Measurements from ENCODE around the gene PRR3. TPM values are rescaled to one million over a fixed set of nuclear protein-coding genes. Genes with fewer than 3 reads are reported as not detected.

PRR3 gene
- total and polyA plus RNA-seq, 2 experiments from 2014 or later: 10.9 to 15.2 TPM

DNA sequence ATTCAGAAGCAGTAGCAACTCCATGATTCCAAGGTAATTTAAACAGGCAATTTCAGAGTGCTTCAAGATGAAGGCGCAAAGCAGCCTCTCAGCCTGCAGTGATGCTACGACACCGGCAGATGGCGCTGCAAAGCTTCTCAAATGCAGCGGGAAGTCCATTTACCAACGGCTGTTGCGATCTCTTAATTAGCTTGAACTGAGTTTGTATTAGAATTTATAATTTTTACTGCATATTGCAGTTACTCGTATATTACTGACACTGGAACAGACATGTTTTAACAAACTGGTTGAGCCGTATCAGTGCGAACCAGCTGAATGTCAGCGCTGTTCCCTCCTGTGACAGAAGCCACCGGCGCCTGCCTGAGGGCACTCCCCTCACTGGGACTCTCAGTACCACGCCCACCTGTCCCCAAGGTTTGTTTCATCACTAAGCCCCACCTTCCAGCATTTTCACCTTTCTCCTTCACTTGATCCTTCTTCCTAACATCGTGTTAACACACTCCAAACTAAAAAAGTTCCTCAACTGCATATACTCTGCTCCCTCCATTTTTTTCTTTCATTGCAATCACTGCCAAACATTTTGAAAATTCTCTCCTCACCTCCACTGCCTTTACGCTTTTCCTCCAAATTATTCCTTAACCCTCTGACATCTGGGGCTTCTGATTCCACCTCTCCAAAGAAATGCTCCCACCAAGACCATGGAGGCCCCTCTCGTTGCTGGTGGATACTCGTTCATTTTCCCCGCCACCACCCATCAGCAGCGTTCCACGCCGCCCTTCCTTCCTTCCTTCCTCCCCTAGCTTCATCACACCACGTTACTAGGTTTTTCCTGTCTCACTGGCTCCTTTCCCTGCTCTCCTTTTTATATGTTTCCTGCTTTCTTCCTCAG, 15.3 kb upstream of the PRR3 start:
- Mint-ChIP-seq H3K27me3 (ENCODE audit: insufficient read depth, low read depth, poor library complexity) (peaks cover 12% of the 10 kb centered on the region), H3K9me3 (no peaks in the 10 kb centered on the region), H3K4me1 (peaks cover 9% of the 10 kb centered on the region), H3K36me3 (ENCODE audit: low read depth) (0 out of 3 replicates have a peak, but pooled peaks cover 5% of the 10 kb centered on the region), H3K27ac (no peak overlapping the region), H3K4me3 (peak overlapping the region; percentile 61)
- TF ChIP-seq, protein P1, sequence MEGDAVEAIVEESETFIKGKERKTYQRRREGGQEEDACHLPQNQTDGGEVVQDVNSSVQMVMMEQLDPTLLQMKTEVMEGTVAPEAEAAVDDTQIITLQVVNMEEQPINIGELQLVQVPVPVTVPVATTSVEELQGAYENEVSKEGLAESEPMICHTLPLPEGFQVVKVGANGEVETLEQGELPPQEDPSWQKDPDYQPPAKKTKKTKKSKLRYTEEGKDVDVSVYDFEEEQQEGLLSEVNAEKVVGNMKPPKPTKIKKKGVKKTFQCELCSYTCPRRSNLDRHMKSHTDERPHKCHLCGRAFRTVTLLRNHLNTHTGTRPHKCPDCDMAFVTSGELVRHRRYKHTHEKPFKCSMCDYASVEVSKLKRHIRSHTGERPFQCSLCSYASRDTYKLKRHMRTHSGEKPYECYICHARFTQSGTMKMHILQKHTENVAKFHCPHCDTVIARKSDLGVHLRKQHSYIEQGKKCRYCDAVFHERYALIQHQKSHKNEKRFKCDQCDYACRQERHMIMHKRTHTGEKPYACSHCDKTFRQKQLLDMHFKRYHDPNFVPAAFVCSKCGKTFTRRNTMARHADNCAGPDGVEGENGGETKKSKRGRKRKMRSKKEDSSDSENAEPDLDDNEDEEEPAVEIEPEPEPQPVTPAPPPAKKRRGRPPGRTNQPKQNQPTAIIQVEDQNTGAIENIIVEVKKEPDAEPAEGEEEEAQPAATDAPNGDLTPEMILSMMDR (conservative IDR thresholded peaks at IDR 0.05; ENCODE audit: low read depth in 2 of 2): peak; percentile 92 to 99
- no peak for TF ChIP-seq JUNB (IDR thresholded peaks at IDR 0.05; ENCODE audit: unreplicated experiment)
- TF ChIP-seq ZNF331 (CRISPR knock-in tag; IDR thresholded peaks at IDR 0.05; ENCODE audit: low read depth): no peak
- Histone ChIP-seq H3K36me3 (ENCODE audit: insufficient read depth) (no peaks in the 10 kb centered on the region), H3K27ac (ENCODE audit: low read depth) (no peak overlapping the region), H3K79me2 (replicated peaks; ENCODE audit: insufficient read depth) (no peaks in the 10 kb centered on the region), H3K27me3 (ENCODE audit: insufficient read depth) (no peaks in the 10 kb centered on the region), H3K4me3 (peak overlapping the region; percentile 50), H3K4me1 (ENCODE audit: insufficient read depth) (peaks cover 7% of the 10 kb centered on the region; the same call in 1 of the 2 replicates), H3K9me2 (ENCODE audit: insufficient read depth) (no peaks in the 10 kb centered on the region), H2AFZ (no peak overlapping the region), H3K4me2 (peak overlapping the region; percentile 74), H3F3A (replicated peaks; ENCODE audit: low read depth) (no peaks in the 10 kb centered on the region), H4K20me1 (replicated peaks; ENCODE audit: insufficient read depth) (no peaks in the 10 kb centered on the region; the same call in 1 of the 2 replicates)
- DNase-seq (ENCODE audit: low spot score) (peak; percentile 90), ATAC-seq (peak; percentile 89)

DNA sequence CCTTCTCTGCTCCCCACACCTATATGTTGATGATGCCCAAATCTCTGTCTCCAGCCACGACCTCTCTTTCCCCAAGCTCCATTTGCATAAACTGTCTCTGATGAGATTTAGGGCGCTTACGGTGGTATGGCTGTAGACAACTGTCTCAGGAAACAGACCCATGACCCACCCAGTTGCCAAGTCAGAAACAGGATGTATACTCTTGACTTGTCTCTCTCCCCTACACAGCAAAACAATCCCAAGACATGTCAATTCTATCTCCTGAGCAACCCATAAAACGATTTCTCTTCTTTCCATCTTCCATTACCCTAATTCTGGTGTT, 14.7 kb upstream of the PRR3 start:
- H3K4me2 ChIP-seq: 0 out of 2 replicates have a peak overlapping the region, but pooled peaks have one; percentile 74
- TF ChIP-seq EZH2phosphoT487 (IDR thresholded peaks at IDR 0.05; ENCODE audit: unreplicated experiment): no peak
- TF ChIP-seq, protein P2, sequence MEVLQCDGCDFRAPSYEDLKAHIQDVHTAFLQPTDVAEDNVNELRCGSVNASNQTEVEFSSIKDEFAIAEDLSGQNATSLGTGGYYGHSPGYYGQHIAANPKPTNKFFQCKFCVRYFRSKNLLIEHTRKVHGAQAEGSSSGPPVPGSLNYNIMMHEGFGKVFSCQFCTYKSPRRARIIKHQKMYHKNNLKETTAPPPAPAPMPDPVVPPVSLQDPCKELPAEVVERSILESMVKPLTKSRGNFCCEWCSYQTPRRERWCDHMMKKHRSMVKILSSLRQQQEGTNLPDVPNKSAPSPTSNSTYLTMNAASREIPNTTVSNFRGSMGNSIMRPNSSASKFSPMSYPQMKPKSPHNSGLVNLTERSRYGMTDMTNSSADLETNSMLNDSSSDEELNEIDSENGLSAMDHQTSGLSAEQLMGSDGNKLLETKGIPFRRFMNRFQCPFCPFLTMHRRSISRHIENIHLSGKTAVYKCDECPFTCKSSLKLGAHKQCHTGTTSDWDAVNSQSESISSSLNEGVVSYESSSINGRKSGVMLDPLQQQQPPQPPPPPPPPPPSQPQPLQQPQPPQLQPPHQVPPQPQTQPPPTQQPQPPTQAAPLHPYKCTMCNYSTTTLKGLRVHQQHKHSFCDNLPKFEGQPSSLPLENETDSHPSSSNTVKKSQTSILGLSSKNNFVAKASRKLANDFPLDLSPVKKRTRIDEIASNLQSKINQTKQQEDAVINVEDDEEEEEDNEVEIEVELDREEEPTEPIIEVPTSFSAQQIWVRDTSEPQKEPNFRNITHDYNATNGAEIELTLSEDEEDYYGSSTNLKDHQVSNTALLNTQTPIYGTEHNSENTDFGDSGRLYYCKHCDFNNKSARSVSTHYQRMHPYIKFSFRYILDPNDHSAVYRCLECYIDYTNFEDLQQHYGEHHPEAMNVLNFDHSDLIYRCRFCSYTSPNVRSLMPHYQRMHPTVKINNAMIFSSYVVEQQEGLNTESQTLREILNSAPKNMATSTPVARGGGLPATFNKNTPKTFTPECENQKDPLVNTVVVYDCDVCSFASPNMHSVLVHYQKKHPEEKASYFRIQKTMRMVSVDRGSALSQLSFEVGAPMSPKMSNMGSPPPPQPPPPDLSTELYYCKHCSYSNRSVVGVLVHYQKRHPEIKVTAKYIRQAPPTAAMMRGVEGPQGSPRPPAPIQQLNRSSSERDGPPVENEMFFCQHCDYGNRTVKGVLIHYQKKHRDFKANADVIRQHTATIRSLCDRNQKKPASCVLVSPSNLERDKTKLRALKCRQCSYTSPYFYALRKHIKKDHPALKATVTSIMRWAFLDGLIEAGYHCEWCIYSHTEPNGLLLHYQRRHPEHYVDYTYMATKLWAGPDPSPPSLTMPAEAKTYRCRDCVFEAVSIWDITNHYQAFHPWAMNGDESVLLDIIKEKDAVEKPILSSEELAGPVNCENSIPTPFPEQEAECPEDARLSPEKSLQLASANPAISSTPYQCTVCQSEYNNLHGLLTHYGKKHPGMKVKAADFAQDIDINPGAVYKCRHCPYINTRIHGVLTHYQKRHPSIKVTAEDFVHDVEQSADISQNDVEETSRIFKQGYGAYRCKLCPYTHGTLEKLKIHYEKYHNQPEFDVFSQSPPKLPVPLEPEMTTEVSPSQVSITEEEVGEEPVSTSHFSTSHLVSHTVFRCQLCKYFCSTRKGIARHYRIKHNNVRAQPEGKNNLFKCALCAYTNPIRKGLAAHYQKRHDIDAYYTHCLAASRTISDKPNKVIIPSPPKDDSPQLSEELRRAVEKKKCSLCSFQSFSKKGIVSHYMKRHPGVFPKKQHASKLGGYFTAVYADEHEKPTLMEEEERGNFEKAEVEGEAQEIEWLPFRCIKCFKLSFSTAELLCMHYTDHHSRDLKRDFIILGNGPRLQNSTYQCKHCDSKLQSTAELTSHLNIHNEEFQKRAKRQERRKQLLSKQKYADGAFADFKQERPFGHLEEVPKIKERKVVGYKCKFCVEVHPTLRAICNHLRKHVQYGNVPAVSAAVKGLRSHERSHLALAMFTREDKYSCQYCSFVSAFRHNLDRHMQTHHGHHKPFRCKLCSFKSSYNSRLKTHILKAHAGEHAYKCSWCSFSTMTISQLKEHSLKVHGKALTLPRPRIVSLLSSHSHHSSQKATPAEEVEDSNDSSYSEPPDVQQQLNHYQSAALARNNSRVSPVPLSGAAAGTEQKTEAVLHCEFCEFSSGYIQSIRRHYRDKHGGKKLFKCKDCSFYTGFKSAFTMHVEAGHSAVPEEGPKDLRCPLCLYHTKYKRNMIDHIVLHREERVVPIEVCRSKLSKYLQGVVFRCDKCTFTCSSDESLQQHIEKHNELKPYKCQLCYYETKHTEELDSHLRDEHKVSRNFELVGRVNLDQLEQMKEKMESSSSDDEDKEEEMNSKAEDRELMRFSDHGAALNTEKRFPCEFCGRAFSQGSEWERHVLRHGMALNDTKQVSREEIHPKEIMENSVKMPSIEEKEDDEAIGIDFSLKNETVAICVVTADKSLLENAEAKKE (CRISPR knock-in tag; IDR thresholded peaks at IDR 0.05): no peak
- TF ChIP-seq EZH2 (IDR thresholded peaks at IDR 0.05; ENCODE audit: low read depth, unreplicated experiment): no peak
- TF ChIP-seq STAT1 (IDR thresholded peaks at IDR 0.05; ENCODE audit: unreplicated experiment): no peak
- TF ChIP-seq, protein P3, sequence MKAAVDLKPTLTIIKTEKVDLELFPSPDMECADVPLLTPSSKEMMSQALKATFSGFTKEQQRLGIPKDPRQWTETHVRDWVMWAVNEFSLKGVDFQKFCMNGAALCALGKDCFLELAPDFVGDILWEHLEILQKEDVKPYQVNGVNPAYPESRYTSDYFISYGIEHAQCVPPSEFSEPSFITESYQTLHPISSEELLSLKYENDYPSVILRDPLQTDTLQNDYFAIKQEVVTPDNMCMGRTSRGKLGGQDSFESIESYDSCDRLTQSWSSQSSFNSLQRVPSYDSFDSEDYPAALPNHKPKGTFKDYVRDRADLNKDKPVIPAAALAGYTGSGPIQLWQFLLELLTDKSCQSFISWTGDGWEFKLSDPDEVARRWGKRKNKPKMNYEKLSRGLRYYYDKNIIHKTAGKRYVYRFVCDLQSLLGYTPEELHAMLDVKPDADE (IDR thresholded peaks at IDR 0.05): no peak
- no peak overlapping the region for H3K27ac Mint-ChIP-seq
- no peaks in the 10 kb centered on the region for H3K27me3 ChIP-seq (ENCODE audit: insufficient read depth)
- H3K4me1 Mint-ChIP-seq: peaks cover 9% of the 10 kb centered on the region
- no peaks in the 10 kb centered on the region for H3F3A ChIP-seq (replicated peaks; ENCODE audit: low read depth)
- peaks cover 12% of the 10 kb centered on the region for H3K27me3 Mint-ChIP-seq (ENCODE audit: insufficient read depth, low read depth, poor library complexity)
- 0 out of 3 replicates have a peak, but pooled peaks cover 7% of the 10 kb centered on the region for H3K36me3 Mint-ChIP-seq (ENCODE audit: low read depth)
- DNase-seq (ENCODE audit: low spot score): no peak
- H4K20me1 ChIP-seq (replicated peaks; ENCODE audit: insufficient read depth): no peaks in the 10 kb centered on the region; the same call in 1 of the 2 replicates
- H3K36me3 ChIP-seq (ENCODE audit: insufficient read depth): no peaks in the 10 kb centered on the region; the same call in 1 of the 2 replicates
- no peak for ATAC-seq
- peak overlapping the region; percentile 61 for H3K4me3 Mint-ChIP-seq
- no peaks in the 10 kb centered on the region for H3K79me2 ChIP-seq (replicated peaks; ENCODE audit: insufficient read depth)
- no peaks in the 10 kb centered on the region for H3K9me3 Mint-ChIP-seq
- H3K4me1 ChIP-seq (ENCODE audit: insufficient read depth): peaks cover 7% of the 10 kb centered on the region; the same call in 1 of the 2 replicates
- H2AFZ ChIP-seq: no peak overlapping the region
- H3K9me2 ChIP-seq (ENCODE audit: insufficient read depth): no peaks in the 10 kb centered on the region
- H3K27ac ChIP-seq (ENCODE audit: low read depth): no peak overlapping the region
- H3K4me3 ChIP-seq: no peak overlapping the region
